Uterus (tissue), 2 donors: ENCODE results near the gene ZSCAN22.

Experiments
- POLR2A ChIP-seq, 2 donors: fragments of 450-650 bp; IDR thresholded peaks; one replicate each; pipeline ENCODE4 v1.6.1; 2016; ENCODE audit warnings: antibody characterized with exemption in 2 of 2, mild to moderate bottlenecking in 1 of 2, moderate library complexity in 1 of 2
- TF ChIP-seq, protein P1 (sequence below), 4 experiments: fragments of 200-600 bp in 2 of 4; fragments of 450-650 bp in 2 of 4; sonication (generic) in 2 of 4; IDR thresholded peaks; one replicate each; pipeline ENCODE4 v1.5.1; 2016 to 2019; ENCODE audit warnings: antibody characterized with exemption in 4 of 4, mild to moderate bottlenecking in 2 of 4, moderate library complexity in 1 of 4

DNA sequence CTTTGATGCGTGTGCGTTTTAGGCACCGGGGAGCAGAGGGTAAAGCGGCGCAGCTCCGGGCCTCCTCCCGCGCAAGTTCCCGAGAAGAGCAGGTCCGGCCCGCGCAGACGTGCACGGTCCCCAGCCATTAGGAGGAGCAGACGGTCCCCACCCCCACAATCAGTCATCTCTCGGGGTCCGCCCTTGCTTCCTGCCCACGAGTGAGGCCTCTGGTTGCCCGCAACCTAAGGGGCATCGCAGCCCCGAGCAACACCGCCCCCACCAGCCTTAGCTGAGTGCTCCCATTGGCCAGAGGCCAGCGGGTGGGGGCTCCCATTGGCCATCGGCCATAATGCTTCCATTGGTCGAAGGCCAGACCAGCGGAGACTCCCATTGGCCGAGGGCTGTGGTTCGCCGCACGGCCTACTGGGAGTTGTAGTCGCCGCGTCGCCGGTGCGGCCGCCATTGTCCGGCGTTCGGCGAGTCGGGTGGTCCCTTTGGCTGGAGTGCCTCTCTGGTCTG is 48.2 kb upstream of the ZSCAN22 start, which contains the start of gene ZNF8:
- TF ChIP-seq, protein P1, sequence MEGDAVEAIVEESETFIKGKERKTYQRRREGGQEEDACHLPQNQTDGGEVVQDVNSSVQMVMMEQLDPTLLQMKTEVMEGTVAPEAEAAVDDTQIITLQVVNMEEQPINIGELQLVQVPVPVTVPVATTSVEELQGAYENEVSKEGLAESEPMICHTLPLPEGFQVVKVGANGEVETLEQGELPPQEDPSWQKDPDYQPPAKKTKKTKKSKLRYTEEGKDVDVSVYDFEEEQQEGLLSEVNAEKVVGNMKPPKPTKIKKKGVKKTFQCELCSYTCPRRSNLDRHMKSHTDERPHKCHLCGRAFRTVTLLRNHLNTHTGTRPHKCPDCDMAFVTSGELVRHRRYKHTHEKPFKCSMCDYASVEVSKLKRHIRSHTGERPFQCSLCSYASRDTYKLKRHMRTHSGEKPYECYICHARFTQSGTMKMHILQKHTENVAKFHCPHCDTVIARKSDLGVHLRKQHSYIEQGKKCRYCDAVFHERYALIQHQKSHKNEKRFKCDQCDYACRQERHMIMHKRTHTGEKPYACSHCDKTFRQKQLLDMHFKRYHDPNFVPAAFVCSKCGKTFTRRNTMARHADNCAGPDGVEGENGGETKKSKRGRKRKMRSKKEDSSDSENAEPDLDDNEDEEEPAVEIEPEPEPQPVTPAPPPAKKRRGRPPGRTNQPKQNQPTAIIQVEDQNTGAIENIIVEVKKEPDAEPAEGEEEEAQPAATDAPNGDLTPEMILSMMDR (IDR thresholded peaks at IDR 0.05): peak in 3 of 4 experiments; percentile 12 to 32 (median 27)
- TF ChIP-seq POLR2A (IDR thresholded peaks at IDR 0.05): peak; percentile 25 to 70
